HepG2 (cell line): Measurements from ENCODE around the gene TMC4. TPM values are rescaled to one million over a fixed set of nuclear protein-coding genes. Genes with fewer than 3 reads are reported as not detected.

Experiments
- AGO1 ChIP-seq: fragments of 200-400 bp; formaldehyde crosslinking; IDR thresholded peaks from 2 replicates; pipeline ENCODE4 v1.6.1; 2017; ENCODE audit warnings: mild to moderate bottlenecking, low read depth, low read length, moderate library complexity; ENCODE audit not compliant: poor library complexity, severe bottlenecking
- ARID4A ChIP-seq: sonication (generic); formaldehyde crosslinking; IDR thresholded peaks from 2 replicates; pipeline ENCODE4 v1.5.0; 2020; ENCODE audit warnings: mild to moderate bottlenecking, missing genetic modification reagents, borderline replicate concordance
- GTF2F1 ChIP-seq: fragments of 150-350 bp; IDR thresholded peaks from 2 replicates; pipeline ENCODE4 v1.6.1; 2014; ENCODE audit warnings: low read length
- HNRNPK ChIP-seq: fragments of 200-400 bp; formaldehyde crosslinking; IDR thresholded peaks from 2 replicates; pipeline ENCODE4 v1.6.1; 2018; ENCODE audit warnings: low read length, low read depth, moderate library complexity, mild to moderate bottlenecking; ENCODE audit not compliant: poor library complexity, severe bottlenecking
- KDM1A ChIP-seq: IDR thresholded peaks from 2 replicates; pipeline ENCODE4 v1.6.1; 2016; ENCODE audit warnings: missing compliant biosample characterization
- MAFG ChIP-seq: sonication (generic); formaldehyde crosslinking; IDR thresholded peaks from 2 replicates; pipeline ENCODE4 v1.5.1; 2020; ENCODE audit warnings: mild to moderate bottlenecking, missing genetic modification reagents
- MED1 ChIP-seq: sonication (generic); formaldehyde crosslinking; IDR thresholded peaks from 2 replicates; pipeline ENCODE4 v1.4.0; 2020; ENCODE audit warnings: missing genetic modification reagents
- MIER3 ChIP-seq: IDR thresholded peaks from 2 replicates; pipeline ENCODE4 v1.6.1; 2016; ENCODE audit warnings: missing compliant biosample characterization, borderline replicate concordance
- MXD1 ChIP-seq: sonication (generic); formaldehyde crosslinking; IDR thresholded peaks from 2 replicates; pipeline ENCODE4 v1.4.0; 2020; ENCODE audit warnings: mild to moderate bottlenecking, missing genetic modification reagents
- MYNN ChIP-seq: sonication (generic); formaldehyde crosslinking; IDR thresholded peaks from 2 replicates; pipeline ENCODE4 v1.4.0; 2020; ENCODE audit warnings: mild to moderate bottlenecking, low read depth, missing genetic modification reagents
- NCOR1 ChIP-seq: fragments of 200-600 bp; sonication (generic); IDR thresholded peaks from 2 replicates; pipeline ENCODE4 v1.7.0; 2017; ENCODE audit warnings: antibody characterized with exemption, low read length, borderline replicate concordance
- NFKBIZ ChIP-seq: IDR thresholded peaks from 2 replicates; pipeline ENCODE4 v1.6.1; 2018; ENCODE audit warnings: missing genetic modification reagents, missing compliant biosample characterization
- PAF1 ChIP-seq: IDR thresholded peaks from 2 replicates; pipeline ENCODE4 v1.6.1; 2016; ENCODE audit warnings: missing genetic modification reagents, missing compliant biosample characterization
- PHF20 ChIP-seq: sonication (generic); formaldehyde crosslinking; IDR thresholded peaks from 2 replicates; pipeline ENCODE4 v1.5.0; 2020; ENCODE audit warnings: mild to moderate bottlenecking, missing genetic modification reagents
- SMAD1 ChIP-seq: sonication (generic); formaldehyde crosslinking; IDR thresholded peaks from 2 replicates; pipeline ENCODE4 v1.4.0; 2020; ENCODE audit warnings: missing genetic modification reagents, low read depth, mild to moderate bottlenecking, borderline replicate concordance
- TEF ChIP-seq: sonication (generic); formaldehyde crosslinking; IDR thresholded peaks from 2 replicates; pipeline ENCODE4 v1.5.0; 2020; ENCODE audit warnings: missing genetic modification reagents
- YY1 ChIP-seq: IDR thresholded peaks from 2 replicates; pipeline ENCODE4 v1.6.1; 2011; ENCODE audit warnings: low read length, low read depth, moderate library complexity, mild to moderate bottlenecking; ENCODE audit not compliant: insufficient read depth, insufficient replicate concordance
- ZNF251 ChIP-seq: sonication (generic); formaldehyde crosslinking; IDR thresholded peaks from 2 replicates; pipeline ENCODE4 v1.9.0; 2021; ENCODE audit warnings: mild to moderate bottlenecking, missing genetic modification reagents
- ZNF550 ChIP-seq: sonication (generic); formaldehyde crosslinking; IDR thresholded peaks from 2 replicates; pipeline ENCODE4 v1.4.0; 2020; ENCODE audit warnings: mild to moderate bottlenecking, missing genetic modification reagents, borderline replicate concordance
- polyA plus RNA-seq, 8 experiments: library from polyadenylated mRNA; depleted of rRNA in 3 of 8; stranded (reverse) in 7 of 8; unstranded in 1 of 8; fragments of >200 nt; fragmentation: Illumina TruSeq in 4 of 8; extraction: Trizol in 4 of 8; gene quantifications; 2 replicates each; pipeline versions ENCODE4 v1.2.1 to v1.2.3, GENCODE V29; 2011 to 2016; ENCODE audit warnings: low read depth in 4 of 8, missing spikeins in 1 of 8, mixed read lengths in 1 of 8; ENCODE audit not compliant: insufficient read depth in 1 of 8
- total RNA-seq, 5 experiments: library from RNA; depleted of rRNA; stranded (reverse); fragments of >200 nt; fragmentation: Illumina TruSeq; extraction: Trizol; gene quantifications; 2 replicates each; pipeline ENCODE4 v1.2.3, GENCODE V29; 2016; ENCODE audit warnings: low read depth in 1 of 5

The TMC4 gene
- total and polyA plus RNA-seq, 2 of the 13 experiments (the other 11 are each of a cell fraction or from before 2014, with no cell fraction given), result 0.13 to 0.24 TPM

- TF ChIP-seq PAF1 (CRISPR knock-in tag), result no peak
- no peak for TF ChIP-seq MXD1 (CRISPR knock-in tag)
- no peak for TF ChIP-seq NCOR1
- no peak for TF ChIP-seq TEF
- TF ChIP-seq GTF2F1, result 0 out of 2 replicates have a peak, but pooled peaks have one; percentile 71
- no peak for TF ChIP-seq MAFG (CRISPR knock-in tag)
- peak; percentile 99 for TF ChIP-seq PHF20 (CRISPR knock-in tag)
- TF ChIP-seq SMAD1 (CRISPR knock-in tag), result peak; percentile 88
- no peak for TF ChIP-seq KDM1A (CRISPR knock-in tag)
- TF ChIP-seq MIER3 (CRISPR knock-in tag), result peak; percentile 66; the same call in 1 of the 2 replicates
- no peak for TF ChIP-seq ZNF550 (CRISPR knock-in tag)
- peak; percentile 86 for TF ChIP-seq AGO1
- TF ChIP-seq HNRNPK, result no peak
- TF ChIP-seq ARID4A (CRISPR knock-in tag), result peak; percentile 94
- no peak for TF ChIP-seq ZNF251 (CRISPR knock-in tag)
- TF ChIP-seq NFKBIZ (CRISPR knock-in tag), result peak; percentile 73; the same call in 1 of the 2 replicates
- TF ChIP-seq MED1 (CRISPR knock-in tag), result peak; percentile 69
- TF ChIP-seq MYNN (CRISPR knock-in tag), result no peak
- TF ChIP-seq YY1, result peak; percentile 68
These were observed 57.6 kb downstream of the TMC4 start, which contains the start of the genes PRPF31 and TFPT (continued) for GRCh38 chr19:54115109-54116063.
